Astrocyte (in vitro differentiated cells and primary cell): Measurements from ENCODE around the gene FAM13A. TPM values are rescaled to one million over a fixed set of nuclear protein-coding genes. Genes with fewer than 3 reads are reported as not detected.

Experiments
- DNase-seq: peaks from one replicate; pipeline ENCODE4 v3.0.0-alpha.2; 2010; ENCODE audit warnings: low read depth
- FAIRE-seq: peaks from 2 replicates; lab custom pipeline; 2011; peaks lifted over from hg19 to GRCh38; lab: Jason Lieb, UNC
- H2AFZ ChIP-seq: 2 replicates; pipeline ENCODE4 v1.6.0; 2012; ENCODE audit warnings: low read depth, low read length, inconsistent platforms
- H3K27ac ChIP-seq: 2 replicates; pipeline ENCODE4 v1.5.1; 2011; ENCODE audit warnings: low read depth, low read length, inconsistent platforms
- H3K27me3 ChIP-seq: 2 replicates; pipeline ENCODE4 v1.6.0; 2011; ENCODE audit warnings: low read length, inconsistent platforms; ENCODE audit not compliant: insufficient read depth
- H3K36me3 ChIP-seq: 2 replicates; pipeline ENCODE4 v1.5.1; 2011; ENCODE audit warnings: low read length, inconsistent platforms; ENCODE audit not compliant: insufficient read depth
- H3K4me1 ChIP-seq: 2 replicates; pipeline ENCODE4 v1.5.1; 2011; ENCODE audit warnings: low read length, inconsistent platforms; ENCODE audit not compliant: insufficient read depth
- H3K4me2 ChIP-seq: 2 replicates; pipeline ENCODE4 v1.6.0; 2012; ENCODE audit warnings: low read length, inconsistent platforms
- H3K4me3 ChIP-seq: 2 replicates; pipeline ENCODE4 v1.5.1; 2011; ENCODE audit warnings: low read depth, mild to moderate bottlenecking, low read length, inconsistent platforms; ENCODE audit not compliant: insufficient read depth
- H3K79me2 ChIP-seq: 2 replicates; pipeline ENCODE4 v1.6.0; 2012; ENCODE audit warnings: mild to moderate bottlenecking, low read length, inconsistent platforms; ENCODE audit not compliant: insufficient read depth
- H3K9ac ChIP-seq: 2 replicates; pipeline ENCODE4 v1.6.0; 2012; ENCODE audit warnings: mild to moderate bottlenecking, low read length, inconsistent platforms
- H3K9me3 ChIP-seq: 2 replicates; pipeline ENCODE4 v1.5.1; 2012; ENCODE audit warnings: low read depth, mild to moderate bottlenecking, low read length, inconsistent platforms; ENCODE audit not compliant: insufficient read depth
- H4K20me1 ChIP-seq: 2 replicates; pipeline ENCODE4 v1.6.0; 2012; ENCODE audit warnings: low read length, inconsistent platforms; ENCODE audit not compliant: insufficient read depth
- H3K27ac Mint-ChIP-seq: one replicate; pipeline ENCODE4 v1.8.0; 2021; ENCODE audit warnings: mild to moderate bottlenecking, mixed read lengths; ENCODE audit not compliant: unreplicated experiment
- H3K27me3 Mint-ChIP-seq: one replicate; pipeline ENCODE4 v1.8.0; 2021; ENCODE audit warnings: low read depth, mixed read lengths; ENCODE audit not compliant: unreplicated experiment
- H3K36me3 Mint-ChIP-seq: one replicate; pipeline ENCODE4 v1.8.0; 2021; ENCODE audit warnings: low read depth, mixed read lengths; ENCODE audit not compliant: unreplicated experiment
- H3K4me1 Mint-ChIP-seq: one replicate; pipeline ENCODE4 v1.8.0; 2021; ENCODE audit warnings: low read depth, mixed read lengths; ENCODE audit not compliant: unreplicated experiment
- H3K4me3 Mint-ChIP-seq: one replicate; pipeline ENCODE4 v1.8.0; 2021; ENCODE audit warnings: mild to moderate bottlenecking, moderate library complexity, mixed read lengths; ENCODE audit not compliant: unreplicated experiment
- H3K9me3 Mint-ChIP-seq: one replicate; pipeline ENCODE4 v1.8.0; 2021; ENCODE audit warnings: mild to moderate bottlenecking, mixed read lengths; ENCODE audit not compliant: unreplicated experiment
- CTCF ChIP-seq: IDR thresholded peaks from 2 replicates; pipeline ENCODE4 v1.5.1; 2011; ENCODE audit warnings: low read depth, mild to moderate bottlenecking, inconsistent platforms, low read length, moderate library complexity; ENCODE audit not compliant: insufficient read depth
- EZH2 ChIP-seq: IDR thresholded peaks from 2 replicates; pipeline ENCODE4 v1.6.1; 2012; ENCODE audit warnings: mild to moderate bottlenecking, low read length, inconsistent platforms; ENCODE audit not compliant: insufficient read depth
- total RNA-seq: library from RNA; stranded (reverse); gene quantifications from 2 replicates; pipeline ENCODE4 v1.2.1, GENCODE V29; 2021

Gene FAM13A
- total RNA-seq, 1 donor from 2014 or later, result 12.0 TPM

- Histone ChIP-seq H3K4me2 (no peak overlapping the region), H4K20me1 (no peaks in the 10 kb centered on the region), H3K9me3 (no peaks in the 10 kb centered on the region), H3K36me3 (no peaks in the 10 kb centered on the region), H3K4me3 (no peak overlapping the region), H2AFZ (no peak overlapping the region), H3K27me3 (no peaks in the 10 kb centered on the region), H3K79me2 (no peaks in the 10 kb centered on the region), H3K4me1 (peaks cover 7% of the 10 kb centered on the region), H3K9ac (no peak overlapping the region), H3K27ac (no peak overlapping the region)
- FAIRE-seq (peak; percentile 75), DNase-seq (no peak)
- Mint-ChIP-seq H3K4me1 (peaks cover 11% of the 10 kb centered on the region), H3K4me3 (no peak overlapping the region), H3K9me3 (no peaks in the 10 kb centered on the region), H3K27me3 (no peaks in the 10 kb centered on the region), H3K27ac (peak overlapping the region; percentile 50), H3K36me3 (no peaks in the 10 kb centered on the region)
- TF ChIP-seq CTCF (peak; percentile 37), EZH2 (no peak)
Measured at GRCh38 chr4:88818631-88819470, 238.1 kb downstream of the FAM13A start.

DNA sequence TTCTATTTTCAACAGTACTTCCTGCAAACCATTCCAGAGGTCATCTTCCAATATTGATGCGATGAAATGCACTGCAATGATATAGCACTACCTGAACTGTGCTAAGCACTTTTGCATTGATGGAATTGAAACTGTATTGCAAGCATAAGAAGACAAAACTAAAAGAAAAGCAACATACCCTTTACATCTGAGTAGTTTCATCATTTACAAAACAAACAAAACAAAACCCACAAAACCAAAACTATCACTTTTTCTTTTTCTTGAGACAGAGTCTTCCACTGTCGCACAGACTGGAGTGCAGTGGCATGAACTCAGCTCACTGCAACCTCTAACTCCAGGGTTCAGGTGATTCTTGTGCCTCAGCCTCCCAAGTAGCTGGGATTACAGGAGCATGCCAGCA lies 239.2 kb downstream of the FAM13A start:
- Histone ChIP-seq H3K9ac (no peak overlapping the region), H3K4me1 (peaks cover 7% of the 10 kb centered on the region), H3K4me3 (no peak overlapping the region), H3K27ac (no peak overlapping the region), H3K9me3 (no peaks in the 10 kb centered on the region), H3K79me2 (no peaks in the 10 kb centered on the region), H3K4me2 (no peak overlapping the region), H4K20me1 (no peaks in the 10 kb centered on the region), H3K36me3 (no peaks in the 10 kb centered on the region), H3K27me3 (no peaks in the 10 kb centered on the region), H2AFZ (no peak overlapping the region)
- no peaks in the 10 kb centered on the region for H3K9me3 Mint-ChIP-seq
- H3K27ac Mint-ChIP-seq, result no peak overlapping the region
- no peaks in the 10 kb centered on the region for H3K27me3 Mint-ChIP-seq
- TF ChIP-seq CTCF (no peak), EZH2 (no peak)
- FAIRE-seq (no peak), DNase-seq (no peak)
- no peaks in the 10 kb centered on the region for H3K36me3 Mint-ChIP-seq
- no peak overlapping the region for H3K4me3 Mint-ChIP-seq
- peaks cover 9% of the 10 kb centered on the region for H3K4me1 Mint-ChIP-seq

DNA sequence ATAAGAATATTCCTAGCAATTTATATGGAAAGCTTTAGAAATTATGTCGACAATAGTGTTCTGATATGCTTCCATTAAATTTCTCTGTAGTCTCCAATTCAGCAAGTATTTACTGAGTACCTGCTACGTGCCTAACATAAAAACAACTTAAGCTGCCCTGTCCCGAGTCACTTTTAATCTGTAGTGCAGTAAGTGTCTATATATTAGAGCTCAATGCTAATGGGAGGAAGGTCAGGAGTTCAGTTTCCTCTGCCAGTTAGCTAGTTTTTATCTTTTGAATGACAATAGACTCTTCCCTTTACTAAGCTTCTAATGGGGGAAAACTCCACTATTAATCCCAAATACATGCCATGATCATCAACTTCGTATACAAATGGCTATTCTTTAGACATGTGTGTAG lies 240.6 kb downstream of the FAM13A start:
- Histone ChIP-seq H2AFZ (no peak overlapping the region), H3K9me3 (no peaks in the 10 kb centered on the region), H3K27ac (no peak overlapping the region), H3K4me2 (no peak overlapping the region), H3K27me3 (no peaks in the 10 kb centered on the region), H3K4me3 (no peak overlapping the region), H4K20me1 (no peaks in the 10 kb centered on the region), H3K79me2 (no peaks in the 10 kb centered on the region), H3K4me1 (peaks cover 5% of the 10 kb centered on the region), H3K9ac (no peak overlapping the region), H3K36me3 (no peaks in the 10 kb centered on the region)
- FAIRE-seq, result no peak
- Mint-ChIP-seq H3K27ac (no peak overlapping the region), H3K27me3 (no peaks in the 10 kb centered on the region), H3K9me3 (no peaks in the 10 kb centered on the region), H3K36me3 (no peaks in the 10 kb centered on the region), H3K4me3 (no peak overlapping the region), H3K4me1 (peaks cover 9% of the 10 kb centered on the region)
- no peak for TF ChIP-seq CTCF
- no peak for TF ChIP-seq EZH2
- no peak for DNase-seq
